ENCODE results near the gene KLHL35. TPM values are rescaled to one million over a fixed set of nuclear protein-coding genes. Genes with fewer than 3 reads are reported as not detected.

KLHL35 gene
- total and polyA plus RNA-seq, 4 donors = 0.07 to 0.42 (median 0.15) TPM; not detected in 1

DNA sequence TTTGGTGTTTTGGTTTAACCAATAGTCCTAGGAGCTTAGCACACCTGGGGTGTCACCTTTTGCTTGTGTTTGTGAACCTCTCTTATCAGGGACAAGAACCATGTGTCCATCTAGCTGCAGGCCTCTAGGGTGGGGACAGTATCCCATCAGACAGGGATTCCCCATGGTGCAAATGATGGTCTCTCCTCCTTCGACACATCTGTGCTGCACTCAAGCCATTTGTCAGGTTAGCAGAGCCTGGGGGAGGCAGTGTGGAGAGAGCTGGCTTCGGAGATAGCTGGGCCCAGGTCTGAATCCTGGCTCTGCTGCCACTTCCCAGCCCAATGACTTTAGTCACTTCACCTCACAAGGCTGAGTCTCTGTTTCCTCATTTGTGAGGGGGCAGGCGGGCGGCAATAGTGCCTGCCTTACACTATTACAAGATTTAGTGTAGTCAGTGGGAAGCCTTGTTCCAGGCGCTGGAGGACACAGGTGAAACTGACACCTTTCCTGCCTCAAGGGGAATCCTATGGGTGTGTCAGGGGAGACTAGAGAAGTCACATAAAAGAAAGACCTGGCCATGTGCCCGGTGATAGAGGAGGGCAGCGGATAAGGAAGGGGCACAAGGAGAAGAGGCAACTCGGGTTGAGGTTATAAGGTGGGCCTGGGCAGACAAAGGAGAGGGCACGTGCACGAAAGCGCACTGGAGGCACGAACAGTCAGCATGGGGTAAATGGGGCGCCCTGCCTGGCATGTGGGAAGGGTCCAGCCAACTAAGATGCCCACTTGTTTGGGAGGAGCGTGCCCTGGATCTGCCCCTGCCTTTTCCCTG lies 12.6 kb downstream of the KLHL35 start:
- no peak for DNase-seq (ENCODE audit: low spot score)
- WGBS = 89% methylated on average over 14 of the region's 14 CpGs
- Histone ChIP-seq H3K36me3 (ENCODE audit: control insufficient read depth in 4 of 4, insufficient read depth in 3 of 4, low read depth in 1 of 4, low read length in 3 of 4) (peaks cover 0 to 2% (median 0%) of the 10 kb centered on the region in 4 donors), H3K27ac (ENCODE audit: low read depth in 1 of 2, low read length in 2 of 2) (no peak overlapping the region), H3K9ac (ENCODE audit: low read depth in 1 of 2, low read length in 2 of 2) (no peak overlapping the region), H3K9me3 (ENCODE audit: control insufficient read depth in 4 of 4, low read length in 3 of 4) (no peaks in the 10 kb centered on the region), H3K4me1 (ENCODE audit: control insufficient read depth in 4 of 4, insufficient read depth in 4 of 4, low read length in 3 of 4) (peaks cover 4 to 13% (median 9%) of the 10 kb centered on the region in 4 donors), H3K27me3 (ENCODE audit: control insufficient read depth in 4 of 4, insufficient read depth in 4 of 4, low read length in 3 of 4) (no peaks in the 10 kb centered on the region), H3K4me3 (ENCODE audit: low read depth in 1 of 3, low read length in 3 of 3) (no peak overlapping the region)
- TF ChIP-seq, protein P1, sequence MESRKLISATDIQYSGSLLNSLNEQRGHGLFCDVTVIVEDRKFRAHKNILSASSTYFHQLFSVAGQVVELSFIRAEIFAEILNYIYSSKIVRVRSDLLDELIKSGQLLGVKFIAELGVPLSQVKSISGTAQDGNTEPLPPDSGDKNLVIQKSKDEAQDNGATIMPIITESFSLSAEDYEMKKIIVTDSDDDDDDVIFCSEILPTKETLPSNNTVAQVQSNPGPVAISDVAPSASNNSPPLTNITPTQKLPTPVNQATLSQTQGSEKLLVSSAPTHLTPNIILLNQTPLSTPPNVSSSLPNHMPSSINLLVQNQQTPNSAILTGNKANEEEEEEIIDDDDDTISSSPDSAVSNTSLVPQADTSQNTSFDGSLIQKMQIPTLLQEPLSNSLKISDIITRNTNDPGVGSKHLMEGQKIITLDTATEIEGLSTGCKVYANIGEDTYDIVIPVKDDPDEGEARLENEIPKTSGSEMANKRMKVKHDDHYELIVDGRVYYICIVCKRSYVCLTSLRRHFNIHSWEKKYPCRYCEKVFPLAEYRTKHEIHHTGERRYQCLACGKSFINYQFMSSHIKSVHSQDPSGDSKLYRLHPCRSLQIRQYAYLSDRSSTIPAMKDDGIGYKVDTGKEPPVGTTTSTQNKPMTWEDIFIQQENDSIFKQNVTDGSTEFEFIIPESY (IDR thresholded peaks at IDR 0.05) = no peak
- TF ChIP-seq, protein P2, sequence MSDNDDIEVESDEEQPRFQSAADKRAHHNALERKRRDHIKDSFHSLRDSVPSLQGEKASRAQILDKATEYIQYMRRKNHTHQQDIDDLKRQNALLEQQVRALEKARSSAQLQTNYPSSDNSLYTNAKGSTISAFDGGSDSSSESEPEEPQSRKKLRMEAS (IDR thresholded peaks at IDR 0.05) = no peak
- no peak for TF ChIP-seq RXRA (IDR thresholded peaks at IDR 0.05)
- no peak for TF ChIP-seq TAF1 (conservative IDR thresholded peaks at IDR 0.05)
- TF ChIP-seq, protein P3, sequence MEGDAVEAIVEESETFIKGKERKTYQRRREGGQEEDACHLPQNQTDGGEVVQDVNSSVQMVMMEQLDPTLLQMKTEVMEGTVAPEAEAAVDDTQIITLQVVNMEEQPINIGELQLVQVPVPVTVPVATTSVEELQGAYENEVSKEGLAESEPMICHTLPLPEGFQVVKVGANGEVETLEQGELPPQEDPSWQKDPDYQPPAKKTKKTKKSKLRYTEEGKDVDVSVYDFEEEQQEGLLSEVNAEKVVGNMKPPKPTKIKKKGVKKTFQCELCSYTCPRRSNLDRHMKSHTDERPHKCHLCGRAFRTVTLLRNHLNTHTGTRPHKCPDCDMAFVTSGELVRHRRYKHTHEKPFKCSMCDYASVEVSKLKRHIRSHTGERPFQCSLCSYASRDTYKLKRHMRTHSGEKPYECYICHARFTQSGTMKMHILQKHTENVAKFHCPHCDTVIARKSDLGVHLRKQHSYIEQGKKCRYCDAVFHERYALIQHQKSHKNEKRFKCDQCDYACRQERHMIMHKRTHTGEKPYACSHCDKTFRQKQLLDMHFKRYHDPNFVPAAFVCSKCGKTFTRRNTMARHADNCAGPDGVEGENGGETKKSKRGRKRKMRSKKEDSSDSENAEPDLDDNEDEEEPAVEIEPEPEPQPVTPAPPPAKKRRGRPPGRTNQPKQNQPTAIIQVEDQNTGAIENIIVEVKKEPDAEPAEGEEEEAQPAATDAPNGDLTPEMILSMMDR (IDR thresholded peaks at IDR 0.05; ENCODE audit: low read depth, low read length, missing input control) = no peak
- TF ChIP-seq, protein P4, sequence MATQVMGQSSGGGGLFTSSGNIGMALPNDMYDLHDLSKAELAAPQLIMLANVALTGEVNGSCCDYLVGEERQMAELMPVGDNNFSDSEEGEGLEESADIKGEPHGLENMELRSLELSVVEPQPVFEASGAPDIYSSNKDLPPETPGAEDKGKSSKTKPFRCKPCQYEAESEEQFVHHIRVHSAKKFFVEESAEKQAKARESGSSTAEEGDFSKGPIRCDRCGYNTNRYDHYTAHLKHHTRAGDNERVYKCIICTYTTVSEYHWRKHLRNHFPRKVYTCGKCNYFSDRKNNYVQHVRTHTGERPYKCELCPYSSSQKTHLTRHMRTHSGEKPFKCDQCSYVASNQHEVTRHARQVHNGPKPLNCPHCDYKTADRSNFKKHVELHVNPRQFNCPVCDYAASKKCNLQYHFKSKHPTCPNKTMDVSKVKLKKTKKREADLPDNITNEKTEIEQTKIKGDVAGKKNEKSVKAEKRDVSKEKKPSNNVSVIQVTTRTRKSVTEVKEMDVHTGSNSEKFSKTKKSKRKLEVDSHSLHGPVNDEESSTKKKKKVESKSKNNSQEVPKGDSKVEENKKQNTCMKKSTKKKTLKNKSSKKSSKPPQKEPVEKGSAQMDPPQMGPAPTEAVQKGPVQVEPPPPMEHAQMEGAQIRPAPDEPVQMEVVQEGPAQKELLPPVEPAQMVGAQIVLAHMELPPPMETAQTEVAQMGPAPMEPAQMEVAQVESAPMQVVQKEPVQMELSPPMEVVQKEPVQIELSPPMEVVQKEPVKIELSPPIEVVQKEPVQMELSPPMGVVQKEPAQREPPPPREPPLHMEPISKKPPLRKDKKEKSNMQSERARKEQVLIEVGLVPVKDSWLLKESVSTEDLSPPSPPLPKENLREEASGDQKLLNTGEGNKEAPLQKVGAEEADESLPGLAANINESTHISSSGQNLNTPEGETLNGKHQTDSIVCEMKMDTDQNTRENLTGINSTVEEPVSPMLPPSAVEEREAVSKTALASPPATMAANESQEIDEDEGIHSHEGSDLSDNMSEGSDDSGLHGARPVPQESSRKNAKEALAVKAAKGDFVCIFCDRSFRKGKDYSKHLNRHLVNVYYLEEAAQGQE (IDR thresholded peaks at IDR 0.05) = no peak
- TF ChIP-seq FOXA1 (IDR thresholded peaks at IDR 0.05) = no peak
- TF ChIP-seq HNF4G (IDR thresholded peaks at IDR 0.05) = no peak
- TF ChIP-seq, protein P5, sequence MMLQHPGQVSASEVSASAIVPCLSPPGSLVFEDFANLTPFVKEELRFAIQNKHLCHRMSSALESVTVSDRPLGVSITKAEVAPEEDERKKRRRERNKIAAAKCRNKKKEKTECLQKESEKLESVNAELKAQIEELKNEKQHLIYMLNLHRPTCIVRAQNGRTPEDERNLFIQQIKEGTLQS (IDR thresholded peaks at IDR 0.05) = no peak
- TF ChIP-seq EGR1 (IDR thresholded peaks at IDR 0.05; ENCODE audit: low read depth in 2 of 2) = no peak
- TF ChIP-seq GABPA (IDR thresholded peaks at IDR 0.05 in 1 of 2, conservative IDR thresholded peaks at IDR 0.05 in 1 of 2) = no peak
- TF ChIP-seq NR2F2 (IDR thresholded peaks at IDR 0.05) = no peak
- TF ChIP-seq JUND (IDR thresholded peaks at IDR 0.05) = no peak
- no peak for TF ChIP-seq FOXA2 (IDR thresholded peaks at IDR 0.05)
- TF ChIP-seq RAD21 (IDR thresholded peaks at IDR 0.05) = no peak
- TF ChIP-seq HNF4A (conservative IDR thresholded peaks at IDR 0.05) = no peak
- no peak for TF ChIP-seq YY1 (IDR thresholded peaks at IDR 0.05)
- TF ChIP-seq SP1 (IDR thresholded peaks at IDR 0.05) = no peak

All from liver (tissue), 9 donors.